Loucy (cell line): Measurements from ENCODE around the gene MYMX.
"Not testable (repeated sequence)": the region's sequence is repeated elsewhere in the genome, so short reads cannot be mapped to it uniquely, and the experiment has no call there.

ENCODE experiments used
- H2AFZ ChIP-seq: fragments of 200-600 bp; sonication (generic); 2 replicates; pipeline ENCODE4 v1.6.0; 2016; ENCODE audit warnings: antibody characterized with exemption, mild to moderate bottlenecking, low read length, moderate library complexity
- H3F3A ChIP-seq: fragments of 200-600 bp; 2 replicates; pipeline ENCODE4 v1.6.0; 2016; ENCODE audit warnings: antibody characterized with exemption, low read depth, mild to moderate bottlenecking
- H3K27me3 ChIP-seq: fragments of 200-600 bp; sonication (generic); 2 replicates; pipeline ENCODE4 v1.6.1; 2014; ENCODE audit warnings: low read length, mild to moderate bottlenecking; ENCODE audit not compliant: insufficient read depth, poor library complexity, severe bottlenecking
- H3K36me3 ChIP-seq: fragments of 200-600 bp; sonication (generic); 2 replicates; pipeline ENCODE4 v1.6.1; 2016; ENCODE audit warnings: low read length; ENCODE audit not compliant: insufficient read depth
- H3K4me1 ChIP-seq: fragments of 200-600 bp; sonication (generic); 2 replicates; pipeline ENCODE4 v1.5.1; 2014; ENCODE audit warnings: low read length, mild to moderate bottlenecking; ENCODE audit not compliant: insufficient read depth, poor library complexity, severe bottlenecking
- H3K4me2 ChIP-seq: fragments of 200-600 bp; sonication (generic); 2 replicates; pipeline ENCODE4 v1.6.0; 2014; ENCODE audit warnings: antibody characterized with exemption, low read length, low read depth, mild to moderate bottlenecking; ENCODE audit not compliant: poor library complexity, severe bottlenecking
- H3K4me3 ChIP-seq: fragments of 200-600 bp; sonication (generic); 2 replicates; pipeline ENCODE4 v1.5.1; 2014; ENCODE audit warnings: low read length, mild to moderate bottlenecking, mixed read lengths; ENCODE audit not compliant: poor library complexity, severe bottlenecking
- H3K79me2 ChIP-seq: fragments of 200-600 bp; sonication (generic); 2 replicates; pipeline ENCODE4 v1.6.1; 2014; ENCODE audit warnings: low read length; ENCODE audit not compliant: insufficient read depth
- H3K9ac ChIP-seq: fragments of 200-600 bp; sonication (generic); 2 replicates; pipeline ENCODE4 v1.6.0; 2014; ENCODE audit warnings: mild to moderate bottlenecking, low read depth, low read length, moderate library complexity; ENCODE audit not compliant: poor library complexity, severe bottlenecking
- H3K9me2 ChIP-seq: fragments of 200-600 bp; sonication (generic); replicated peaks from 2 replicates; pipeline ENCODE4 v1.6.1; 2016; ENCODE audit warnings: low read depth, low read length, mixed read lengths
- H3K9me3 ChIP-seq: fragments of 200-600 bp; sonication (generic); 2 replicates; pipeline ENCODE4 v1.6.1; 2014; ENCODE audit warnings: mild to moderate bottlenecking, antibody characterized with exemption, low read length, low read depth; ENCODE audit not compliant: insufficient read depth
- H4K20me1 ChIP-seq: fragments of 200-600 bp; sonication (generic); 2 replicates; pipeline ENCODE4 v1.6.0; 2014; ENCODE audit warnings: antibody characterized with exemption, low read length, mild to moderate bottlenecking; ENCODE audit not compliant: insufficient read depth, poor library complexity, severe bottlenecking
- CTCF ChIP-seq: fragments of 200-600 bp; sonication (generic); conservative IDR thresholded peaks from 2 replicates; pipeline ENCODE4 v1.5.1; 2014; ENCODE audit warnings: mild to moderate bottlenecking, antibody characterized with exemption, low read length
- EZH2phosphoT487 ChIP-seq: fragments of 200-600 bp; IDR thresholded peaks from 2 replicates; pipeline ENCODE4 v1.6.1; 2018; ENCODE audit warnings: antibody characterized with exemption, mild to moderate bottlenecking, moderate library complexity, borderline replicate concordance

MYMX gene

GRCh38 chr6:44180406-44180805 lies 36.3 kb upstream of the MYMX start:
- Histone ChIP-seq H3F3A (no peaks in the 10 kb centered on the region), H3K9me2 (no peaks in the 10 kb centered on the region), H3K4me1 (peaks cover 13% of the 10 kb centered on the region), H3K4me3 (no peak overlapping the region), H3K4me2 (no peak overlapping the region), H3K79me2 (no peaks in the 10 kb centered on the region), H3K9me3 (no peaks in the 10 kb centered on the region), H3K9ac (no peak overlapping the region), H4K20me1 (no peaks in the 10 kb centered on the region), H2AFZ (no peak overlapping the region), H3K27me3 (no peaks in the 10 kb centered on the region), H3K36me3 (no peaks in the 10 kb centered on the region)
- TF ChIP-seq CTCF (no peak), EZH2phosphoT487 (no peak)

GRCh38 chr6:44180886-44181285 lies 35.8 kb upstream of the MYMX start:
- Histone ChIP-seq H3K79me2 (no peaks in the 10 kb centered on the region), H3K4me2 (no peak overlapping the region), H3K36me3 (no peaks in the 10 kb centered on the region), H3K4me3 (no peak overlapping the region), H3F3A (no peaks in the 10 kb centered on the region), H3K9ac (no peak overlapping the region), H2AFZ (no peak overlapping the region), H3K27me3 (no peaks in the 10 kb centered on the region), H4K20me1 (no peaks in the 10 kb centered on the region), H3K9me2 (no peaks in the 10 kb centered on the region), H3K4me1 (peaks cover 13% of the 10 kb centered on the region), H3K9me3 (no peaks in the 10 kb centered on the region)
- no peak for TF ChIP-seq EZH2phosphoT487
- TF ChIP-seq CTCF, result no peak

GRCh38 chr6:44181784-44182183 lies 34.9 kb upstream of the MYMX start:
- not testable (repeated sequence) for H3K9ac ChIP-seq, H3K9me3 ChIP-seq, H3K36me3 ChIP-seq, H2AFZ ChIP-seq, H3K27me3 ChIP-seq, H3K79me2 ChIP-seq, H3K4me1 ChIP-seq, H4K20me1 ChIP-seq, H3K4me3 ChIP-seq, H3F3A ChIP-seq, H3K9me2 ChIP-seq, H3K4me2 ChIP-seq

GRCh38 chr6:44182911-44183390 lies 33.8 kb upstream of the MYMX start:
- TF ChIP-seq CTCF, result no peak
- TF ChIP-seq EZH2phosphoT487, result no peak
- no peaks in the 10 kb centered on the region for H3K27me3 ChIP-seq
- no peak overlapping the region for H3K9ac ChIP-seq
- H3K4me2 ChIP-seq, result no peak overlapping the region
- H4K20me1 ChIP-seq, result no peaks in the 10 kb centered on the region
- H3K79me2 ChIP-seq, result no peaks in the 10 kb centered on the region
- H3K9me3 ChIP-seq, result no peaks in the 10 kb centered on the region
- no peaks in the 10 kb centered on the region for H3F3A ChIP-seq
- H2AFZ ChIP-seq, result no peak overlapping the region
- no peaks in the 10 kb centered on the region for H3K9me2 ChIP-seq
- H3K36me3 ChIP-seq, result no peaks in the 10 kb centered on the region
- no peak overlapping the region for H3K4me3 ChIP-seq
- no peaks in the 10 kb centered on the region for H3K4me1 ChIP-seq
